Central memory CD4-positive, alpha-beta T cell (primary cell): ENCODE data around the gene PTPRG.

Experiments
- DNase-seq: peaks from one replicate; pipeline ENCODE4 v3.0.0; 2022

Gene PTPRG

GRCh38 chr3:61978460-61979419 is 417.4 kb downstream of the PTPRG start:
- no peak for DNase-seq

- DNase-seq, result no peak
These were observed 418.3 kb downstream of the PTPRG start for GRCh38 chr3:61979638-61980037.

- DNase-seq, result no peak
These were observed 418.7 kb downstream of the PTPRG start for GRCh38 chr3:61980041-61980440.

- no peak for DNase-seq
These were observed 419.7 kb downstream of the PTPRG start for GRCh38 chr3:61981060-61981459.

- DNase-seq, result no peak
These were observed 422.1 kb downstream of the PTPRG start for GRCh38 chr3:61983479-61983878.

- DNase-seq, result no peak
These were observed 423.6 kb downstream of the PTPRG start for GRCh38 chr3:61985020-61985419.

GRCh38 chr3:61986473-61986872 is 425.1 kb downstream of the PTPRG start:
- no peak for DNase-seq

GRCh38 chr3:61989681-61990080 is 428.3 kb downstream of the PTPRG start:
- DNase-seq, result no peak

GRCh38 chr3:61990327-61991027 is 429.1 kb downstream of the PTPRG start:
- no peak for DNase-seq

GRCh38 chr3:61991706-61992105 is 430.3 kb downstream of the PTPRG start:
- no peak for DNase-seq

- no peak for DNase-seq
These were observed 435.0 kb downstream of the PTPRG start for GRCh38 chr3:61996366-61996765.

GRCh38 chr3:61997101-61997500 is 435.7 kb downstream of the PTPRG start:
- DNase-seq, result no peak

- DNase-seq, result no peak
These were observed 442.5 kb downstream of the PTPRG start for GRCh38 chr3:62003835-62004234.

GRCh38 chr3:62007036-62007435 is 445.7 kb downstream of the PTPRG start:
- DNase-seq, result no peak

- DNase-seq, result no peak
These were observed 449.6 kb downstream of the PTPRG start for GRCh38 chr3:62010989-62011388.

GRCh38 chr3:62011666-62012065 is 450.3 kb downstream of the PTPRG start:
- DNase-seq, result no peak

- no peak for DNase-seq
These were observed 452.6 kb downstream of the PTPRG start for GRCh38 chr3:62013951-62014350.

- no peak for DNase-seq
These were observed 453.7 kb downstream of the PTPRG start for GRCh38 chr3:62015111-62015510.

GRCh38 chr3:62019906-62020305 is 458.5 kb downstream of the PTPRG start:
- no peak for DNase-seq

- DNase-seq, result no peak
These were observed 459.3 kb downstream of the PTPRG start for GRCh38 chr3:62020706-62021105.

- no peak for DNase-seq
These were observed 460.9 kb downstream of the PTPRG start for GRCh38 chr3:62022312-62022711.

- DNase-seq, result no peak
These were observed 463.5 kb downstream of the PTPRG start for GRCh38 chr3:62024882-62025281.

GRCh38 chr3:62025913-62026312 is 464.5 kb downstream of the PTPRG start:
- no peak for DNase-seq

GRCh38 chr3:62027241-62027640 is 465.9 kb downstream of the PTPRG start:
- no peak for DNase-seq
